GM23248 (cell line): Measurements from ENCODE around the gene CLIC6. TPM values are rescaled to one million over a fixed set of nuclear protein-coding genes. Genes with fewer than 3 reads are reported as not detected.
A peak's percentile ranks its signal among the peaks of the same experiment; 100 is the strongest.

ENCODE experiments used
- DNase-seq: peaks from one replicate; pipeline ENCODE4 v3.0.0-alpha.2; 2015
- H2AFZ ChIP-seq: fragments of 200-600 bp; sonication (generic); 2 replicates; pipeline ENCODE4 v1.6.1; 2016; ENCODE audit warnings: antibody characterized with exemption
- H3F3A ChIP-seq: fragments of 200-600 bp; sonication (generic); 2 replicates; pipeline ENCODE4 v1.6.1; 2016; ENCODE audit warnings: mild to moderate bottlenecking, antibody characterized with exemption, mixed run types; ENCODE audit not compliant: insufficient read depth
- H3K27ac ChIP-seq: fragments of 200-600 bp; sonication (generic); 2 replicates; pipeline ENCODE4 v1.5.1; 2016; ENCODE audit warnings: mild to moderate bottlenecking
- H3K27me3 ChIP-seq: fragments of 200-600 bp; sonication (generic); replicated peaks from 2 replicates; pipeline ENCODE4 v1.6.1; 2016; ENCODE audit warnings: mild to moderate bottlenecking; ENCODE audit not compliant: insufficient read depth
- H3K36me3 ChIP-seq: fragments of 200-600 bp; sonication (generic); 2 replicates; pipeline ENCODE4 v1.6.1; 2016; ENCODE audit warnings: low read depth, mild to moderate bottlenecking
- H3K4me1 ChIP-seq: fragments of 200-600 bp; sonication (generic); 2 replicates; pipeline ENCODE4 v1.6.1; 2016; ENCODE audit warnings: mild to moderate bottlenecking; ENCODE audit not compliant: insufficient read depth
- H3K4me2 ChIP-seq: fragments of 200-600 bp; sonication (generic); one replicate; pipeline ENCODE4 v1.6.1; 2016; ENCODE audit warnings: mild to moderate bottlenecking; ENCODE audit not compliant: unreplicated experiment
- H3K4me3 ChIP-seq: fragments of 200-600 bp; sonication (generic); 2 replicates; pipeline ENCODE4 v1.5.1; 2016; ENCODE audit warnings: mild to moderate bottlenecking
- H3K79me2 ChIP-seq: fragments of 200-600 bp; sonication (generic); 2 replicates; pipeline ENCODE4 v1.6.1; 2016; ENCODE audit warnings: mild to moderate bottlenecking; ENCODE audit not compliant: insufficient read depth
- H3K9ac ChIP-seq: fragments of 200-600 bp; sonication (generic); 2 replicates; pipeline ENCODE4 v1.6.1; 2016; ENCODE audit warnings: mild to moderate bottlenecking
- H3K9me2 ChIP-seq: fragments of 200-600 bp; sonication (generic); 2 replicates; pipeline ENCODE4 v1.6.1; 2016; ENCODE audit warnings: mixed run types, mild to moderate bottlenecking, moderate library complexity; ENCODE audit not compliant: insufficient read depth
- H3K9me3 ChIP-seq: fragments of 200-600 bp; sonication (generic); one replicate; pipeline ENCODE4 v1.6.1; 2017; ENCODE audit warnings: low read depth
- H4K20me1 ChIP-seq: fragments of 200-600 bp; sonication (generic); 2 replicates; pipeline ENCODE4 v1.6.0; 2016; ENCODE audit not compliant: insufficient read depth
- EZH2 ChIP-seq: fragments of 200-600 bp; sonication (generic); IDR thresholded peaks from 2 replicates; pipeline ENCODE4 v1.6.1; 2018; ENCODE audit warnings: antibody characterized with exemption, mild to moderate bottlenecking; ENCODE audit not compliant: insufficient read depth, poor library complexity, severe bottlenecking
- EZH2phosphoT487 ChIP-seq: fragments of 200-600 bp; sonication (generic); IDR thresholded peaks from 2 replicates; pipeline ENCODE4 v1.6.1; 2018; ENCODE audit warnings: antibody characterized with exemption, moderate library complexity, mild to moderate bottlenecking, low read depth; ENCODE audit not compliant: insufficient read depth
- WGBS, 2 experiments: methylation state at CpG; one replicate each; pipeline ENCODE4 v1.1.6; 2015 to 2017; ENCODE audit warnings: low lambda C conversion rate in 2 of 2, low coverage in 1 of 2; ENCODE audit errors: missing lambda C conversion rate in 2 of 2; 5-methylcytosine and 5-hydroxymethylcytosine counted together
- in situ Hi-C: fragments of 300-500 bp; cut with MboI; formaldehyde crosslinking; loops from 2 replicates; pipeline ENCODE4 v1.15.0; 2020
- polyA plus RNA-seq: library from polyadenylated mRNA; unstranded; fragments of >200 nt; fragmentation: Nextera tagmentation; extraction: Ambion mirVana; gene quantifications from 2 replicates; pipeline ENCODE4 v1.2.1, GENCODE V29; 2016
- total RNA-seq: library from RNA; depleted of rRNA; stranded (reverse); fragments of >200 nt; shearing (Covaris generic); gene quantifications from 2 replicates; pipeline ENCODE4 v1.2.3, GENCODE V29; 2014

CLIC6 gene
- total and polyA plus RNA-seq, 2 experiments from 2014 or later, result 0.08 TPM; not detected in 1

- TF ChIP-seq EZH2, result no peak
- DNase-seq, result no peak
- Histone ChIP-seq H3K27me3 (peaks cover 46% of the 10 kb centered on the region), H3K27ac (no peak overlapping the region), H4K20me1 (no peaks in the 10 kb centered on the region), H3F3A (peaks cover 6% of the 10 kb centered on the region; the same call in 1 of the 2 replicates), H2AFZ (no peak overlapping the region), H3K4me1 (peaks cover 5% of the 10 kb centered on the region), H3K79me2 (no peaks in the 10 kb centered on the region), H3K9me2 (no peaks in the 10 kb centered on the region), H3K4me2 (no peak overlapping the region), H3K9me3 (no peaks in the 10 kb centered on the region), H3K4me3 (no peak overlapping the region), H3K9ac (no peak overlapping the region), H3K36me3 (no peaks in the 10 kb centered on the region)
- 47 to 64% methylated on average over 3 of the region's 3 CpGs for WGBS, 2 experiments
- in situ Hi-C loops, result loop anchor here (25.0 kb wide), 2 partner anchors 398 to 723 kb away; partner anchors contain the start of gene ATP5PO
Observed at GRCh38 chr21:34635307-34635706, 33.5 kb upstream of the CLIC6 start.

- no peaks in the 10 kb centered on the region for H4K20me1 ChIP-seq
- no peak overlapping the region for H3K4me3 ChIP-seq
- H3K9me3 ChIP-seq, result no peaks in the 10 kb centered on the region
- no peaks in the 10 kb centered on the region for H3K9me2 ChIP-seq
- peaks cover 15% of the 10 kb centered on the region for H3K4me1 ChIP-seq
- no peak overlapping the region for H3K4me2 ChIP-seq
- no peak overlapping the region for H2AFZ ChIP-seq
- no peak overlapping the region for H3K27ac ChIP-seq
- peaks cover 41% of the 10 kb centered on the region for H3K27me3 ChIP-seq
- no peaks in the 10 kb centered on the region for H3K36me3 ChIP-seq
- TF ChIP-seq EZH2, result no peak
- no peak for TF ChIP-seq EZH2phosphoT487
- peaks cover 15% of the 10 kb centered on the region; the same call in 1 of the 2 replicates for H3F3A ChIP-seq
- H3K79me2 ChIP-seq, result no peaks in the 10 kb centered on the region
- no peak for DNase-seq
- H3K9ac ChIP-seq, result no peak overlapping the region
- 44 to 55% methylated on average over 3 of the region's 3 CpGs for WGBS, 2 experiments
- in situ Hi-C loops, result loop anchor here (25.0 kb wide), 2 partner anchors 400 to 725 kb away; partner anchors contain the start of gene ATP5PO
Observed at GRCh38 chr21:34636961-34637360, 31.8 kb upstream of the CLIC6 start.

- Histone ChIP-seq H3K4me3 (no peak overlapping the region), H3K9me2 (no peaks in the 10 kb centered on the region), H3K4me1 (peaks cover 15% of the 10 kb centered on the region), H3K79me2 (no peaks in the 10 kb centered on the region), H3F3A (peaks cover 15% of the 10 kb centered on the region; the same call in 1 of the 2 replicates), H3K27me3 (peaks cover 26% of the 10 kb centered on the region), H3K27ac (no peak overlapping the region), H2AFZ (no peak overlapping the region), H3K4me2 (no peak overlapping the region), H4K20me1 (no peaks in the 10 kb centered on the region), H3K36me3 (no peaks in the 10 kb centered on the region), H3K9ac (no peak overlapping the region), H3K9me3 (no peaks in the 10 kb centered on the region)
- TF ChIP-seq EZH2phosphoT487 (no peak), EZH2 (no peak)
- 92 to 93% methylated on average over 1 of the region's 1 CpG for WGBS, 2 experiments
- in situ Hi-C loops, result loop anchor here (25.0 kb wide), 2 partner anchors 402 to 727 kb away; partner anchors contain the start of gene ATP5PO
- DNase-seq, result no peak
Observed at GRCh38 chr21:34639250-34639649, 29.5 kb upstream of the CLIC6 start.

GRCh38 chr21:34639882-34640788, 28.7 kb upstream of the CLIC6 start:
- peak overlapping the region; percentile 49 for H3K4me2 ChIP-seq
- peak overlapping the region; percentile 32 for H3K4me3 ChIP-seq
- in situ Hi-C loops, result loop anchor here (10.0 to 25.0 kb wide), 3 partner anchors 55 to 728 kb away; partner anchors contain the start of gene ATP5PO

More at GRCh38 chr21:34639882-34640788, 28.7 kb upstream of the CLIC6 start:
- H3K79me2 ChIP-seq, result no peaks in the 10 kb centered on the region
- peaks cover 15% of the 10 kb centered on the region for H3K4me1 ChIP-seq
- 43 to 47% methylated on average over 9 of the region's 9 CpGs for WGBS, 2 experiments
- no peaks in the 10 kb centered on the region for H4K20me1 ChIP-seq
- no peaks in the 10 kb centered on the region for H3K36me3 ChIP-seq
- no peak overlapping the region for H2AFZ ChIP-seq
- TF ChIP-seq EZH2, result no peak
- H3K9me2 ChIP-seq, result no peaks in the 10 kb centered on the region
- H3K27me3 ChIP-seq, result peaks cover 19% of the 10 kb centered on the region; the same call in 1 of the 2 replicates
- no peak overlapping the region for H3K9ac ChIP-seq
- H3K27ac ChIP-seq, result no peak overlapping the region
- H3K9me3 ChIP-seq, result no peaks in the 10 kb centered on the region
- H3F3A ChIP-seq, result peaks cover 15% of the 10 kb centered on the region; the same call in 1 of the 2 replicates
- DNase-seq, result peak; percentile 47
